OCI-LY7 (cell line): ENCODE data around the gene PRKN. TPM values are rescaled to one million over a fixed set of nuclear protein-coding genes. Genes with fewer than 3 reads are reported as not detected.

Experiments
- BruUV-seq: library from RNA; stranded (reverse); fragments of 400-500 nt; replicated peaks from 2 replicates; lab custom pipeline; 2021; lab: Mats Ljungman, UMichigan
- CTCF ChIA-PET: fragments of 300-600 bp; sonication (Branson Sonifier 250); formaldehyde crosslinking; loops from one replicate; lab custom pipeline; 2022; ENCODE audit warnings: antibody characterized with exemption; ENCODE audit not compliant: unreplicated experiment; lab: Charles Lee
- POLR2A ChIA-PET: fragments of 300-600 bp; sonication (Branson Sonifier 250); formaldehyde crosslinking; loops from one replicate; lab custom pipeline; 2022; ENCODE audit warnings: antibody characterized with exemption; lab: Charles Lee
- DNase-seq: peaks from one replicate; pipeline ENCODE4 v3.0.0-alpha.2; 2015; ENCODE audit warnings: low spot score
- H2AFZ ChIP-seq: fragments of 200-600 bp; sonication (generic), shearing (Covaris generic); 2 replicates; pipeline ENCODE4 v1.6.1; 2014; ENCODE audit warnings: mild to moderate bottlenecking, antibody characterized with exemption, low read length, moderate library complexity
- H3K27ac ChIP-seq: fragments of 200-600 bp; sonication (generic); 2 replicates; pipeline ENCODE4 v1.5.1; 2014; ENCODE audit warnings: mixed run types, low read depth, mild to moderate bottlenecking, moderate library complexity, low read length, inconsistent platforms; ENCODE audit not compliant: poor library complexity, severe bottlenecking
- H3K36me3 ChIP-seq: fragments of 200-600 bp; sonication (generic); 2 replicates; pipeline ENCODE4 v1.6.1; 2014; ENCODE audit warnings: mild to moderate bottlenecking, antibody characterized with exemption, low read length, moderate library complexity, mixed read lengths; ENCODE audit not compliant: insufficient read depth
- H3K4me1 ChIP-seq: fragments of 200-600 bp; sonication (generic); 2 replicates; pipeline ENCODE4 v1.5.1; 2014; ENCODE audit warnings: mild to moderate bottlenecking, low read length; ENCODE audit not compliant: insufficient read depth, poor library complexity, severe bottlenecking
- H3K4me2 ChIP-seq: fragments of 200-600 bp; sonication (generic); 2 replicates; pipeline ENCODE4 v1.6.1; 2014; ENCODE audit warnings: mild to moderate bottlenecking, low read length
- H3K4me3 ChIP-seq: fragments of 200-600 bp; sonication (generic); 2 replicates; pipeline ENCODE4 v1.5.1; 2014; ENCODE audit warnings: mild to moderate bottlenecking, low read depth, low read length; ENCODE audit not compliant: poor library complexity, severe bottlenecking
- H3K79me2 ChIP-seq: fragments of 200-600 bp; sonication (generic); 2 replicates; pipeline ENCODE4 v1.6.1; 2016; ENCODE audit warnings: low read depth, mild to moderate bottlenecking, low read length, moderate library complexity, mixed read lengths; ENCODE audit not compliant: insufficient read depth
- H3K9me2 ChIP-seq: fragments of 200-600 bp; sonication (generic); 2 replicates; pipeline ENCODE4 v1.6.1; 2016; ENCODE audit warnings: mild to moderate bottlenecking, low read length, mixed read lengths; ENCODE audit not compliant: insufficient read depth
- H3K9me3 ChIP-seq: fragments of 200-600 bp; sonication (generic); 2 replicates; pipeline ENCODE4 v1.6.1; 2014; ENCODE audit warnings: mild to moderate bottlenecking, mixed run types, low read length, mixed read lengths
- H4K20me1 ChIP-seq: fragments of 200-600 bp; sonication (generic); 2 replicates; pipeline ENCODE4 v1.6.1; 2014; ENCODE audit warnings: mild to moderate bottlenecking, antibody characterized with exemption, low read length, moderate library complexity, mixed read lengths; ENCODE audit not compliant: insufficient read depth
- CTCF ChIP-seq: fragments of 200-600 bp; sonication (generic); conservative IDR thresholded peaks from 2 replicates; pipeline ENCODE4 v1.5.1; 2014; ENCODE audit warnings: mild to moderate bottlenecking, antibody characterized with exemption, low read length, moderate library complexity, mixed read lengths
- EZH2phosphoT487 ChIP-seq: fragments of 200-600 bp; sonication (generic); IDR thresholded peaks from 2 replicates; pipeline ENCODE4 v1.6.1; 2018; ENCODE audit warnings: low read depth, borderline replicate concordance, mild to moderate bottlenecking, mixed run types, antibody characterized with exemption, low read length, moderate library complexity, mixed read lengths
- intact Hi-C: fragments of 100-400 bp; cut with micrococcal nuclease; formaldehyde crosslinking; loops from one replicate; pipeline ENCODE4 v1.10.0; 2022; ENCODE audit not compliant: unreplicated experiment
- total RNA-seq, 2 experiments: library from RNA; depleted of rRNA in 1 of 2; stranded (reverse); fragments of >200 nt in 1 of 2; shearing (Covaris generic) in 1 of 2; gene quantifications; 2 replicates each; pipeline ENCODE4 v1.2.3, GENCODE V29; 2014 to 2022

PRKN gene
- total RNA-seq, 2 experiments from 2014 or later = 1.3 to 2.0 TPM

- Histone ChIP-seq H3K79me2 (no peaks in the 10 kb centered on the region), H4K20me1 (no peaks in the 10 kb centered on the region), H3K9me3 (no peaks in the 10 kb centered on the region), H3K27ac (no peak overlapping the region), H3K36me3 (no peaks in the 10 kb centered on the region), H3K4me3 (no peak overlapping the region), H3K9me2 (no peaks in the 10 kb centered on the region), H2AFZ (no peak overlapping the region), H3K4me2 (no peak overlapping the region), H3K4me1 (no peaks in the 10 kb centered on the region)
- ChIA-PET CTCF (no interaction called here), POLR2A (no interaction called here)
- TF ChIP-seq CTCF = no peak
- TF ChIP-seq EZH2phosphoT487 = no peak
- BruUV-seq = no TSS peak
- DNase-seq = no peak
- intact Hi-C loops = no loop called here
Observed at GRCh38 chr6:161835500-161836215, 891.9 kb downstream of the PRKN start.

- no TSS peak for BruUV-seq
- no peak for TF ChIP-seq EZH2phosphoT487
- no peak for TF ChIP-seq CTCF
- intact Hi-C loops = no loop called here
Observed at GRCh38 chr6:161834426-161834825, 893.1 kb downstream of the PRKN start.

DNA sequence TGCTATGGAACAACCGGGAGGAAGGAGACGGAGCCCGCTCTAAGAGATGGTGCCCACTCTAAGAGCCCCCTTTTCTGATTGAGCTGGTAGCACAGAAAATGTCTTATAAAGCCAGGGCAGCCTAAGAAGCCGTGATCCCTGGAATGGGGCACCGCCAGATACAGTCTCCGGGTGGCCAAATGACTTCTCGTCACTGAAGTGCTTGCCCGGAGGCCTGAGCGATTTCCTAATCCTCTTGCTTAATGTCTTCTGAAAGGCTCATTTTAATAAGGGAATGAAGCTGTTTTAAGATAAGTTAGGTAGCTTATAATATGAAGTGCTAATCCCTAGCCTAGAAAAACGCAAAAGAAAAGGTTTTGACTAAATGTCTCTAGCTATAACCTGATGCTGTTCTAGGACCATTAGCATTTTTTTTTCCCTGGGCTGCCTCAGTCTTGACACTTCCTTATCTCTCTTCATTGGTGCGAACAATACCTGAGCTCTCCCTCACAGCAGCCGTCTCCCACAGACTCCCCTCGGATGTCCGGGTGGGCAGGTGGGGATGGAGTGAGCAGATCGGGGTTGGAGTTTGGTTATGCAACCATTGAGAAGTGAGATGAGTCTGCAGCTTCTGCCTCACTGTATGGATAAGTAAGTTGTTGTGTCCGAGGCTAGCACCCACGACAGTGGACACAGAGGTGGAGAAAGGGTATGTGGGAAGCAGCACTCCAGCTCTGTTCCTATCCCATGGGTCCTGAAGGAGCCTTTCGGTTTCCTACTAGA, 894.3 kb downstream of the PRKN start:
- H4K20me1 ChIP-seq = no peaks in the 10 kb centered on the region
- H3K4me1 ChIP-seq = no peaks in the 10 kb centered on the region
- CTCF ChIA-PET = no interaction called here
- POLR2A ChIA-PET = interaction anchor here (0.7 kb wide), 1 partner anchor 32 kb away, joined by 3 read pairs; no protein-coding TSS in a partner anchor
- H3K9me2 ChIP-seq = no peaks in the 10 kb centered on the region
- no peak for DNase-seq
- no peak for TF ChIP-seq CTCF
- no peak for TF ChIP-seq EZH2phosphoT487
- H3K27ac ChIP-seq = no peak overlapping the region
- intact Hi-C loops = no loop called here
- no TSS peak for BruUV-seq
- no peaks in the 10 kb centered on the region for H3K9me3 ChIP-seq
- no peaks in the 10 kb centered on the region for H3K79me2 ChIP-seq
- H2AFZ ChIP-seq = no peak overlapping the region
- no peak overlapping the region for H3K4me2 ChIP-seq
- no peak overlapping the region for H3K4me3 ChIP-seq
- H3K36me3 ChIP-seq = no peaks in the 10 kb centered on the region

More at GRCh38 chr6:161834426-161834825, 893.1 kb downstream of the PRKN start:
- no peaks in the 10 kb centered on the region for H3K79me2 ChIP-seq
- H3K36me3 ChIP-seq = no peaks in the 10 kb centered on the region
- H3K4me2 ChIP-seq = no peak overlapping the region
- no peak for DNase-seq
- no peak overlapping the region for H2AFZ ChIP-seq
- H3K9me3 ChIP-seq = no peaks in the 10 kb centered on the region
- no peaks in the 10 kb centered on the region for H3K9me2 ChIP-seq
- POLR2A ChIA-PET = no interaction called here
- H3K4me3 ChIP-seq = no peak overlapping the region
- no peaks in the 10 kb centered on the region for H4K20me1 ChIP-seq
- no peaks in the 10 kb centered on the region for H3K4me1 ChIP-seq
- no peak overlapping the region for H3K27ac ChIP-seq
- CTCF ChIA-PET = no interaction called here
